Activated naive CD4-positive, alpha-beta T cell treated with anti-CD3 and anti-CD28 coated beads, Interleukin-2, amount 50 U/mL, for 16 hours (primary cell): ENCODE results near the gene SMIM31.

Experiments
- DNase-seq: peaks from one replicate; pipeline ENCODE4 v3.0.0-alpha.2; 2020

SMIM31 gene

GRCh38 chr4:164753873-164754488 lies at the start of gene SMIM31:
SMIM31 (plus strand) TSS chr4:164754131; CDS start chr4:164770444, 16,313 bp downstream.
- no peak for DNase-seq

- DNase-seq: no peak
These were observed 47.3 kb upstream of the SMIM31 start for GRCh38 chr4:164706675-164707074.

- no peak for DNase-seq
These were observed 37.0 kb upstream of the SMIM31 start for GRCh38 chr4:164716901-164717300.

- no peak for DNase-seq
These were observed 35.1 kb upstream of the SMIM31 start for GRCh38 chr4:164718827-164719226.

GRCh38 chr4:164725066-164725465 lies 28.9 kb upstream of the SMIM31 start:
- no peak for DNase-seq

- DNase-seq: no peak
These were observed 23.1 kb upstream of the SMIM31 start for GRCh38 chr4:164730705-164731393.

GRCh38 chr4:164731827-164732474 lies 22.0 kb upstream of the SMIM31 start:
- peak; percentile 35 for DNase-seq

- DNase-seq: no peak
These were observed 19.4 kb upstream of the SMIM31 start for GRCh38 chr4:164734484-164734883.

GRCh38 chr4:164748375-164748774 lies 5.6 kb upstream of the SMIM31 start:
- no peak for DNase-seq

GRCh38 chr4:164755432-164755831 lies 1.5 kb downstream of the SMIM31 start:
- DNase-seq: no peak

- no peak for DNase-seq
These were observed 2.8 kb downstream of the SMIM31 start for GRCh38 chr4:164756686-164757085.

- no peak for DNase-seq
These were observed 7.3 kb downstream of the SMIM31 start for GRCh38 chr4:164761241-164761640.

GRCh38 chr4:164761746-164762275 lies 7.9 kb downstream of the SMIM31 start:
- no peak for DNase-seq

GRCh38 chr4:164765096-164765495 lies 11.2 kb downstream of the SMIM31 start:
- no peak for DNase-seq

- DNase-seq: no peak
These were observed 11.9 kb downstream of the SMIM31 start for GRCh38 chr4:164765833-164766232.

- no peak for DNase-seq
These were observed 14.6 kb downstream of the SMIM31 start for GRCh38 chr4:164768516-164768915.

- no peak for DNase-seq
These were observed 16.2 kb downstream of the SMIM31 start for GRCh38 chr4:164770010-164770724.

GRCh38 chr4:164771088-164771487 lies 17.2 kb downstream of the SMIM31 start:
- DNase-seq: no peak

- DNase-seq: no peak
These were observed 18.1 kb downstream of the SMIM31 start for GRCh38 chr4:164772076-164772475.

- no peak for DNase-seq
These were observed 25.1 kb downstream of the SMIM31 start for GRCh38 chr4:164779080-164779479.

GRCh38 chr4:164779811-164780216 lies 25.9 kb downstream of the SMIM31 start:
- DNase-seq: no peak

- DNase-seq: no peak
These were observed 26.9 kb downstream of the SMIM31 start for GRCh38 chr4:164780839-164781238.

GRCh38 chr4:164783976-164784375 lies 30.0 kb downstream of the SMIM31 start:
- no peak for DNase-seq
